Liver (tissue), 9 donors: ENCODE measurements around the gene TTC32. TPM values are rescaled to one million over a fixed set of nuclear protein-coding genes. Genes with fewer than 3 reads are reported as not detected.
"Not testable (repeated sequence)": the region's sequence is repeated elsewhere in the genome, so short reads cannot be mapped to it uniquely, and the experiment has no call there.

Experiments
- DNase-seq: peaks from one replicate; pipeline ENCODE4 v3.0.0-alpha.2; 2017; ENCODE audit warnings: low spot score
- H3K27ac ChIP-seq, 2 donors: one replicate each; pipeline ENCODE4 v1.7.0; 2013; ENCODE audit warnings: inconsistent platforms in 2 of 2, low read length in 2 of 2, control low read depth in 1 of 2, low read depth in 1 of 2, mild to moderate bottlenecking in 1 of 2
- H3K27me3 ChIP-seq, 4 donors: one replicate each; pipeline versions ENCODE4 v1.6.1 to v1.7.0; 2013; ENCODE audit warnings: low read length in 3 of 4, inconsistent platforms in 1 of 4, mild to moderate bottlenecking in 1 of 4, moderate library complexity in 1 of 4; ENCODE audit not compliant: control insufficient read depth in 4 of 4, insufficient read depth in 4 of 4
- H3K36me3 ChIP-seq, 4 donors: one replicate each; pipeline versions ENCODE4 v1.6.1 to v1.7.0; 2013; ENCODE audit warnings: low read length in 3 of 4, mild to moderate bottlenecking in 3 of 4, low read depth in 1 of 4, moderate library complexity in 1 of 4; ENCODE audit not compliant: control insufficient read depth in 4 of 4, insufficient read depth in 3 of 4
- H3K4me1 ChIP-seq, 4 donors: one replicate each; pipeline versions ENCODE4 v1.6.1 to v1.7.0; 2013; ENCODE audit warnings: low read length in 3 of 4, mild to moderate bottlenecking in 3 of 4, moderate library complexity in 1 of 4; ENCODE audit not compliant: control insufficient read depth in 4 of 4, insufficient read depth in 4 of 4
- H3K4me3 ChIP-seq, 3 donors: one replicate each; pipeline versions ENCODE4 v1.6.1 to v1.7.0; 2013; ENCODE audit warnings: low read length in 3 of 3, control low read depth in 1 of 3, low read depth in 1 of 3, mild to moderate bottlenecking in 1 of 3
- H3K9ac ChIP-seq, 2 donors: one replicate each; pipeline ENCODE4 v1.7.0; 2013; ENCODE audit warnings: low read length in 2 of 2, mild to moderate bottlenecking in 2 of 2, moderate library complexity in 2 of 2, control low read depth in 1 of 2, low read depth in 1 of 2
- H3K9me3 ChIP-seq, 4 donors: one replicate each; pipeline versions ENCODE4 v1.6.1 to v1.7.0; 2013; ENCODE audit warnings: low read length in 3 of 4; ENCODE audit not compliant: control insufficient read depth in 4 of 4
- CTCF ChIP-seq: fragments of 150-350 bp; IDR thresholded peaks from 2 replicates; pipeline ENCODE4 v1.5.1; 2017; ENCODE audit warnings: improper control_type of control experiment, low read depth, low read length; ENCODE audit not compliant: missing input control
- FOXA1 ChIP-seq: IDR thresholded peaks from 2 replicates; pipeline ENCODE4 v1.6.1; 2016; ENCODE audit warnings: antibody characterized with exemption
- FOXA2 ChIP-seq: IDR thresholded peaks from 2 replicates; pipeline ENCODE4 v1.6.1; 2016; ENCODE audit warnings: antibody characterized with exemption
- HNF4A ChIP-seq, 2 donors: conservative IDR thresholded peaks; 2 replicates each; pipeline ENCODE4 v1.6.1; 2016; ENCODE audit warnings: antibody characterized with exemption in 2 of 2, mild to moderate bottlenecking in 2 of 2
- JUND ChIP-seq, 2 donors: IDR thresholded peaks; 2 replicates each; pipeline ENCODE4 v1.6.1; 2016; ENCODE audit warnings: antibody characterized with exemption in 2 of 2
- NR2F2 ChIP-seq: IDR thresholded peaks from 2 replicates; pipeline ENCODE4 v1.6.1; 2016; ENCODE audit warnings: antibody characterized with exemption
- TAF1 ChIP-seq: conservative IDR thresholded peaks from 2 replicates; pipeline ENCODE4 v1.6.1; 2016; ENCODE audit warnings: antibody characterized with exemption, mild to moderate bottlenecking
- YY1 ChIP-seq: IDR thresholded peaks from 2 replicates; pipeline ENCODE4 v1.6.1; 2016; ENCODE audit warnings: antibody characterized with exemption, mild to moderate bottlenecking
- WGBS: extraction: QIAGEN DNeasy Blood & Tissue Kit; methylation state at CpG from one replicate; pipeline ENCODE4 v1.1.7; 2013; 5-methylcytosine and 5-hydroxymethylcytosine counted together
- polyA plus RNA-seq, 2 donors: library from polyadenylated mRNA; stranded (reverse) in 1 of 2; unstranded in 1 of 2; fragments of 200-250 nt in 1 of 2; fragments of >200 nt in 1 of 2; fragmentation: Nextera tagmentation in 1 of 2; extraction: Ambion mirVana in 1 of 2; gene quantifications; one replicate each; pipeline versions ENCODE4 v1.2.1 to v1.2.3, GENCODE V29; 2013 to 2015
- total RNA-seq, 2 donors: library from RNA; depleted of rRNA; stranded (reverse); fragments of >200 nt; gene quantifications; one replicate each; pipeline ENCODE4 v1.2.3, GENCODE V29; 2014
- TF ChIP-seq, protein P1 (sequence below): IDR thresholded peaks from 2 replicates; pipeline ENCODE4 v1.6.1; 2016; ENCODE audit warnings: antibody characterized with exemption
- TF ChIP-seq, protein P2 (sequence below): IDR thresholded peaks from 2 replicates; pipeline ENCODE4 v1.6.1; 2016; ENCODE audit warnings: antibody characterized with exemption, mild to moderate bottlenecking
- donor health status: healthy.
- donor health status: healthy.
- donor health status: healthy.
- donor health status: healthy.
- donor health status: healthy.

TTC32 gene
- total and polyA plus RNA-seq, 4 donors, result 4.1 to 12.0 (median 10.5) TPM

DNA sequence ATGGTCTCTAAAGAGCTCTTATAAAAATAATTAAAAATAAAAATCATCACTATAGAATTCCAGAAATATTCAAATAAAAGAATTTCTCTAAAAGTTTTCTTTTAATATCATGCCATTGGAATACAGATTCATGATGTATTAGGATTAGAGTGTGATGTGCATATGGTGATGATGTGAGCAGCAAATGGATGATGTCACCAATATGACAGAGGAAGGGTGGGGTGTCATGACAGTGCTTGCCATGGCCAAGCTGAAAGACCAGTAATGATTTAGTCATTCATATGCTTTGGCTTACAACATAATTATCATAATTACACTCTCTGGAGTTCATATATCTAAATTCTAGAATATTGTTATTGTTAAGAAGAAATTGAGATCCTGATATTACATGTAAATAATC is 27.4 kb upstream of the TTC32 start:
- no peak for DNase-seq
- Histone ChIP-seq H3K27me3 (no peaks in the 10 kb centered on the region), H3K9ac (no peak overlapping the region), H3K4me3 (no peak overlapping the region), H3K4me1 (no peaks in the 10 kb centered on the region), H3K36me3 (peaks cover 0 to 5% (median 4%) of the 10 kb centered on the region in 4 donors), H3K27ac (no peak overlapping the region), H3K9me3 (peaks cover 0 to 2% (median 0%) of the 10 kb centered on the region in 4 donors)
- TF ChIP-seq HNF4A (conservative IDR thresholded peaks at IDR 0.05) (no peak), NR2F2 (no peak), FOXA2 (no peak), CTCF (no peak), JUND (IDR thresholded peaks at IDR 0.05) (no peak), FOXA1 (no peak), TAF1 (no peak), YY1 (no peak)
- TF ChIP-seq, protein P1, sequence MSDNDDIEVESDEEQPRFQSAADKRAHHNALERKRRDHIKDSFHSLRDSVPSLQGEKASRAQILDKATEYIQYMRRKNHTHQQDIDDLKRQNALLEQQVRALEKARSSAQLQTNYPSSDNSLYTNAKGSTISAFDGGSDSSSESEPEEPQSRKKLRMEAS, result no peak
- TF ChIP-seq, protein P2, sequence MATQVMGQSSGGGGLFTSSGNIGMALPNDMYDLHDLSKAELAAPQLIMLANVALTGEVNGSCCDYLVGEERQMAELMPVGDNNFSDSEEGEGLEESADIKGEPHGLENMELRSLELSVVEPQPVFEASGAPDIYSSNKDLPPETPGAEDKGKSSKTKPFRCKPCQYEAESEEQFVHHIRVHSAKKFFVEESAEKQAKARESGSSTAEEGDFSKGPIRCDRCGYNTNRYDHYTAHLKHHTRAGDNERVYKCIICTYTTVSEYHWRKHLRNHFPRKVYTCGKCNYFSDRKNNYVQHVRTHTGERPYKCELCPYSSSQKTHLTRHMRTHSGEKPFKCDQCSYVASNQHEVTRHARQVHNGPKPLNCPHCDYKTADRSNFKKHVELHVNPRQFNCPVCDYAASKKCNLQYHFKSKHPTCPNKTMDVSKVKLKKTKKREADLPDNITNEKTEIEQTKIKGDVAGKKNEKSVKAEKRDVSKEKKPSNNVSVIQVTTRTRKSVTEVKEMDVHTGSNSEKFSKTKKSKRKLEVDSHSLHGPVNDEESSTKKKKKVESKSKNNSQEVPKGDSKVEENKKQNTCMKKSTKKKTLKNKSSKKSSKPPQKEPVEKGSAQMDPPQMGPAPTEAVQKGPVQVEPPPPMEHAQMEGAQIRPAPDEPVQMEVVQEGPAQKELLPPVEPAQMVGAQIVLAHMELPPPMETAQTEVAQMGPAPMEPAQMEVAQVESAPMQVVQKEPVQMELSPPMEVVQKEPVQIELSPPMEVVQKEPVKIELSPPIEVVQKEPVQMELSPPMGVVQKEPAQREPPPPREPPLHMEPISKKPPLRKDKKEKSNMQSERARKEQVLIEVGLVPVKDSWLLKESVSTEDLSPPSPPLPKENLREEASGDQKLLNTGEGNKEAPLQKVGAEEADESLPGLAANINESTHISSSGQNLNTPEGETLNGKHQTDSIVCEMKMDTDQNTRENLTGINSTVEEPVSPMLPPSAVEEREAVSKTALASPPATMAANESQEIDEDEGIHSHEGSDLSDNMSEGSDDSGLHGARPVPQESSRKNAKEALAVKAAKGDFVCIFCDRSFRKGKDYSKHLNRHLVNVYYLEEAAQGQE, result no peak

DNA sequence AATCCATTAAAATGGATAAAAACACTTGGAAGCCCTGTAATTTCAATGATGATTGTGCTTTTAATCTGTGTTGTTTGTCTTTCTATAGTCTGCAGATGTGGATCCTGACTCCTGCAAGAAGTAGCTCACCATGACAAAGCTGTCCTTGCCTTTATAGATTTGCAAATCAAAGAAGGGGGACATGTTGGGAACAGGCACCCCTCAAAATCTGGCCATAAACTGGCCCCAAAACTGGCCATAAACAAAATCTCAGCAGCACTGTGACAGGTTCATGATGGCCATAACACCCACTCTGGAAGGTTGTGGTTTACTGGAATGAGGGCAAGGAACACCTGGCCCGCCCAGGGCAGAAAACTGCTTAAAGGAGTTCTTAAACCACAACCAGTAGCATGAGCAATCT is 26.0 kb upstream of the TTC32 start:
- not testable (repeated sequence) for H3K9ac ChIP-seq, H3K9me3 ChIP-seq, DNase-seq, H3K4me1 ChIP-seq, H3K27ac ChIP-seq, H3K27me3 ChIP-seq, H3K36me3 ChIP-seq, H3K4me3 ChIP-seq
- 96% methylated on average over 1 of the region's 1 CpG for WGBS

- H3K4me1 ChIP-seq, H3K27me3 ChIP-seq, H3K9me3 ChIP-seq, H3K36me3 ChIP-seq, H3K9ac ChIP-seq, H3K27ac ChIP-seq, DNase-seq, H3K4me3 ChIP-seq: not testable (repeated sequence)
- 90% methylated on average over 4 of the region's 4 CpGs for WGBS
These were observed 22.7 kb upstream of the TTC32 start for GRCh38 chr2:19924526-19924925.

GRCh38 chr2:19922188-19922587 is 20.4 kb upstream of the TTC32 start:
- H3K36me3 ChIP-seq, H3K4me3 ChIP-seq, H3K27ac ChIP-seq, H3K9ac ChIP-seq, H3K4me1 ChIP-seq, H3K27me3 ChIP-seq, H3K9me3 ChIP-seq, DNase-seq: not testable (repeated sequence)
- 60% methylated on average over 3 of the region's 3 CpGs for WGBS
